Panc1 (cell line): Measurements from ENCODE around the gene CCDC85C.

Source experiments
- CTCF ChIP-seq: fragments of 450-650 bp; IDR thresholded peaks from 2 replicates; pipeline ENCODE4 v1.5.1; 2017; ENCODE audit warnings: mild to moderate bottlenecking
- POLR2AphosphoS5 ChIP-seq: IDR thresholded peaks from 2 replicates; pipeline ENCODE4 v1.6.1; 2012; ENCODE audit warnings: mild to moderate bottlenecking, low read depth, low read length, moderate library complexity
- REST ChIP-seq, 2 experiments: IDR thresholded peaks; 2 replicates each; pipeline ENCODE4 v1.6.1; 2011 to 2012; ENCODE audit warnings: low read depth in 2 of 2, control low read depth in 1 of 2, low read length in 1 of 2, mild to moderate bottlenecking in 1 of 2, moderate library complexity in 1 of 2; ENCODE audit not compliant: insufficient read depth in 1 of 2
- SIN3A ChIP-seq: IDR thresholded peaks from 2 replicates; pipeline ENCODE4 v1.6.1; 2012; ENCODE audit warnings: low read depth, mild to moderate bottlenecking, low read length, moderate library complexity, borderline replicate concordance; ENCODE audit not compliant: insufficient read depth

- no peak for TF ChIP-seq CTCF
- no peak for TF ChIP-seq POLR2AphosphoS5
- TF ChIP-seq SIN3A: no peak
- TF ChIP-seq REST (IDR thresholded peaks at IDR 0.05; ENCODE audit: insufficient read depth in 1 of 2, low read depth in 2 of 2, low read length in 1 of 2): no peak
These were observed 28.5 kb upstream of the CCDC85C start for GRCh38 chr14:99632410-99633035.
